Liver (tissue), 3 donors: ENCODE measurements around the gene ATP2A1.

Source experiments
- CTCF ChIP-seq: fragments of 150-350 bp; IDR thresholded peaks from 2 replicates; pipeline ENCODE4 v1.5.1; 2017; ENCODE audit warnings: improper control_type of control experiment, low read depth, low read length; ENCODE audit not compliant: missing input control
- EGR1 ChIP-seq, 2 donors: IDR thresholded peaks; 2 replicates each; pipeline ENCODE4 v1.6.1; 2016 to 2018; ENCODE audit warnings: antibody characterized with exemption in 2 of 2, low read depth in 2 of 2
- RAD21 ChIP-seq, 2 donors: IDR thresholded peaks; 2 replicates each; pipeline ENCODE4 v1.6.1; 2016; ENCODE audit warnings: antibody characterized with exemption in 2 of 2, mild to moderate bottlenecking in 2 of 2
- REST ChIP-seq: IDR thresholded peaks from 2 replicates; pipeline ENCODE4 v1.6.1; 2016; ENCODE audit warnings: antibody characterized with exemption, mild to moderate bottlenecking
- SP1 ChIP-seq: IDR thresholded peaks from 2 replicates; pipeline ENCODE4 v1.6.1; 2018; ENCODE audit warnings: antibody characterized with exemption, mild to moderate bottlenecking
- YY1 ChIP-seq: IDR thresholded peaks from 2 replicates; pipeline ENCODE4 v1.6.1; 2016; ENCODE audit warnings: antibody characterized with exemption, mild to moderate bottlenecking
- TF ChIP-seq, protein P1 (sequence below): IDR thresholded peaks from 2 replicates; pipeline ENCODE4 v1.6.1; 2016; ENCODE audit warnings: antibody characterized with exemption
- donor health status: healthy.
- donor health status: healthy.

GRCh38 chr16:28846933-28847273 is 31.4 kb upstream of the ATP2A1 start:
- TF ChIP-seq CTCF (no peak), YY1 (no peak), EGR1 (IDR thresholded peaks at IDR 0.05; ENCODE audit: low read depth in 2 of 2) (no peak), REST (no peak), RAD21 (IDR thresholded peaks at IDR 0.05) (no peak), SP1 (no peak)
- TF ChIP-seq, protein P1, sequence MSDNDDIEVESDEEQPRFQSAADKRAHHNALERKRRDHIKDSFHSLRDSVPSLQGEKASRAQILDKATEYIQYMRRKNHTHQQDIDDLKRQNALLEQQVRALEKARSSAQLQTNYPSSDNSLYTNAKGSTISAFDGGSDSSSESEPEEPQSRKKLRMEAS, result no peak
